ENCODE data around the gene ATM. TPM values are rescaled to one million over a fixed set of nuclear protein-coding genes. Genes with fewer than 3 reads are reported as not detected.

The ATM gene
- total and polyA plus RNA-seq, 2 donors (not counting 1 experiment from before 2014, with no cell fraction given): 37.5 to 123 TPM

GRCh38 chr11:108204929-108205499, 17.9 kb upstream of the ATM start:
- Histone ChIP-seq H3K36me3 (ENCODE audit: control insufficient read depth, insufficient read depth, low read length) (peaks cover 3% of the 10 kb centered on the region), H3K4me2 (ENCODE audit: extremely low read depth, insufficient read depth, low read length) (no peak overlapping the region), H3K27ac (ENCODE audit: insufficient read depth, low read length) (no peak overlapping the region), H3K4me1 (ENCODE audit: control insufficient read depth, extremely low read depth, insufficient read depth, low read length) (no peaks in the 10 kb centered on the region), H3K27me3 (ENCODE audit: control insufficient read depth, insufficient read depth, low read length) (no peaks in the 10 kb centered on the region), H2AFZ (ENCODE audit: low read length) (no peak overlapping the region), H3K9ac (ENCODE audit: insufficient read depth, low read length) (no peak overlapping the region), H4K20me1 (ENCODE audit: control insufficient read depth, extremely low read depth, insufficient read depth, low read length) (no peaks in the 10 kb centered on the region), H3K9me3 (ENCODE audit: control insufficient read depth, insufficient read depth, low read depth, low read length) (no peaks in the 10 kb centered on the region), H3K79me2 (ENCODE audit: control insufficient read depth, insufficient read depth, low read length) (peaks cover 5% of the 10 kb centered on the region), H3K4me3 (replicated peaks in 1 of 4; ENCODE audit: control extremely low read depth in 1 of 4, insufficient read depth in 1 of 4, low read depth in 3 of 4, low read length in 4 of 4) (no peak overlapping the region)
- DNase-seq (ENCODE audit: low read depth in 2 of 2): no peak
- TF ChIP-seq EZH2 (IDR thresholded peaks at IDR 0.05; ENCODE audit: low read length, missing control alignments) (no peak), CTCF (conservative IDR thresholded peaks at IDR 0.05 in 1 of 2, IDR thresholded peaks at IDR 0.05 in 1 of 2; ENCODE audit: low read depth in 1 of 2, low read length in 2 of 2) (no peak)

- no peak for TF ChIP-seq CTCF (conservative IDR thresholded peaks at IDR 0.05 in 1 of 2, IDR thresholded peaks at IDR 0.05 in 1 of 2; ENCODE audit: low read depth in 1 of 2, low read length in 2 of 2)
- TF ChIP-seq EZH2 (IDR thresholded peaks at IDR 0.05; ENCODE audit: low read length, missing control alignments): no peak
- peaks cover 5% of the 10 kb centered on the region for H3K79me2 ChIP-seq (ENCODE audit: control insufficient read depth, insufficient read depth, low read length)
- no peaks in the 10 kb centered on the region for H3K27me3 ChIP-seq (ENCODE audit: control insufficient read depth, insufficient read depth, low read length)
- H3K4me3 ChIP-seq (replicated peaks in 1 of 4; ENCODE audit: control extremely low read depth in 1 of 4, insufficient read depth in 1 of 4, low read depth in 3 of 4, low read length in 4 of 4): no peak overlapping the region
- H3K27ac ChIP-seq (ENCODE audit: insufficient read depth, low read length): no peak overlapping the region
- no peak for DNase-seq (ENCODE audit: low read depth in 2 of 2)
- no peak overlapping the region for H3K9ac ChIP-seq (ENCODE audit: insufficient read depth, low read length)
- H3K36me3 ChIP-seq (ENCODE audit: control insufficient read depth, insufficient read depth, low read length): peaks cover 3% of the 10 kb centered on the region
- no peaks in the 10 kb centered on the region for H3K4me1 ChIP-seq (ENCODE audit: control insufficient read depth, extremely low read depth, insufficient read depth, low read length)
- H4K20me1 ChIP-seq (ENCODE audit: control insufficient read depth, extremely low read depth, insufficient read depth, low read length): no peaks in the 10 kb centered on the region
- H2AFZ ChIP-seq (ENCODE audit: low read length): no peak overlapping the region
- no peaks in the 10 kb centered on the region for H3K9me3 ChIP-seq (ENCODE audit: control insufficient read depth, insufficient read depth, low read depth, low read length)
- H3K4me2 ChIP-seq (ENCODE audit: extremely low read depth, insufficient read depth, low read length): no peak overlapping the region
Measured at GRCh38 chr11:108206171-108206570, 16.7 kb upstream of the ATM start.

- no peaks in the 10 kb centered on the region for H3K4me1 ChIP-seq (ENCODE audit: control insufficient read depth, extremely low read depth, insufficient read depth, low read length)
- no peaks in the 10 kb centered on the region for H3K9me3 ChIP-seq (ENCODE audit: control insufficient read depth, insufficient read depth, low read depth, low read length)
- no peaks in the 10 kb centered on the region for H3K27me3 ChIP-seq (ENCODE audit: control insufficient read depth, insufficient read depth, low read length)
- no peak overlapping the region for H3K4me2 ChIP-seq (ENCODE audit: extremely low read depth, insufficient read depth, low read length)
- TF ChIP-seq EZH2 (IDR thresholded peaks at IDR 0.05; ENCODE audit: low read length, missing control alignments) (no peak), CTCF (conservative IDR thresholded peaks at IDR 0.05 in 1 of 2, IDR thresholded peaks at IDR 0.05 in 1 of 2; ENCODE audit: low read depth in 1 of 2, low read length in 2 of 2) (no peak)
- no peak overlapping the region for H3K4me3 ChIP-seq (replicated peaks in 1 of 4; ENCODE audit: control extremely low read depth in 1 of 4, insufficient read depth in 1 of 4, low read depth in 3 of 4, low read length in 4 of 4)
- H4K20me1 ChIP-seq (ENCODE audit: control insufficient read depth, extremely low read depth, insufficient read depth, low read length): no peaks in the 10 kb centered on the region
- no peak overlapping the region for H3K9ac ChIP-seq (ENCODE audit: insufficient read depth, low read length)
- peaks cover 3% of the 10 kb centered on the region for H3K36me3 ChIP-seq (ENCODE audit: control insufficient read depth, insufficient read depth, low read length)
- no peak for DNase-seq (ENCODE audit: low read depth in 2 of 2)
- no peak overlapping the region for H3K27ac ChIP-seq (ENCODE audit: insufficient read depth, low read length)
- peaks cover 5% of the 10 kb centered on the region for H3K79me2 ChIP-seq (ENCODE audit: control insufficient read depth, insufficient read depth, low read length)
- H2AFZ ChIP-seq (ENCODE audit: low read length): no peak overlapping the region
Measured at GRCh38 chr11:108206969-108207682, 15.7 kb upstream of the ATM start.
